GM12864 (cell line): Measurements from ENCODE around the gene USP38.
"Not testable (repeated sequence)": the region's sequence is repeated elsewhere in the genome, so short reads cannot be mapped to it uniquely, and the experiment has no call there.

Experiments used
- DNase-seq: peaks from one replicate; pipeline ENCODE4 v3.0.0-alpha.2; 2011; ENCODE audit warnings: low read depth
- H3K4me3 ChIP-seq: 2 replicates; pipeline ENCODE4 v1.5.1; 2011; ENCODE audit warnings: mild to moderate bottlenecking, low read depth, low read length, control low read depth
- TF ChIP-seq, protein P1 (sequence below): IDR thresholded peaks from 2 replicates; pipeline ENCODE4 v1.5.1; 2011; ENCODE audit warnings: low read depth, mild to moderate bottlenecking, moderate library complexity, low read length, control low read depth, inconsistent platforms; ENCODE audit errors: missing control alignments

USP38 gene

DNA sequence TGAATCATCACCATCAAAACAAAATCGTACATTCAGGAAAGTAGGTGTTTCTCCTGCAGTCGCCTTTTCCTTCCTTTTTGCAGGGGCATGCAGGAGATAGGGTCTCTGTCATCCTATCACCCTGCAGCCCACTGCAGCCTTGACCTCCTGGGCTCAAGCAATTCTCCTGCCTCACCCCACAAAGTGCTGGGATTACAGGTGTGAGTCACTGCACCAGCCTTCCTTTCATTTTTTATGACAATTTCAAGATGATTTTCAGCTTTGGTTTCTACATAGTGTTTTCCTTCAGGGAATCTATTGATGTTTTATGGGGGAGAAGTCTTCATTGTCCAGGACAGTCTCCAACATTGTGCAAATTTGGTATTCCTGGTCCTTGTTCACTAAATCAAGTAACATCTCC, 71.7 kb downstream of the USP38 start:
- TF ChIP-seq, protein P1, sequence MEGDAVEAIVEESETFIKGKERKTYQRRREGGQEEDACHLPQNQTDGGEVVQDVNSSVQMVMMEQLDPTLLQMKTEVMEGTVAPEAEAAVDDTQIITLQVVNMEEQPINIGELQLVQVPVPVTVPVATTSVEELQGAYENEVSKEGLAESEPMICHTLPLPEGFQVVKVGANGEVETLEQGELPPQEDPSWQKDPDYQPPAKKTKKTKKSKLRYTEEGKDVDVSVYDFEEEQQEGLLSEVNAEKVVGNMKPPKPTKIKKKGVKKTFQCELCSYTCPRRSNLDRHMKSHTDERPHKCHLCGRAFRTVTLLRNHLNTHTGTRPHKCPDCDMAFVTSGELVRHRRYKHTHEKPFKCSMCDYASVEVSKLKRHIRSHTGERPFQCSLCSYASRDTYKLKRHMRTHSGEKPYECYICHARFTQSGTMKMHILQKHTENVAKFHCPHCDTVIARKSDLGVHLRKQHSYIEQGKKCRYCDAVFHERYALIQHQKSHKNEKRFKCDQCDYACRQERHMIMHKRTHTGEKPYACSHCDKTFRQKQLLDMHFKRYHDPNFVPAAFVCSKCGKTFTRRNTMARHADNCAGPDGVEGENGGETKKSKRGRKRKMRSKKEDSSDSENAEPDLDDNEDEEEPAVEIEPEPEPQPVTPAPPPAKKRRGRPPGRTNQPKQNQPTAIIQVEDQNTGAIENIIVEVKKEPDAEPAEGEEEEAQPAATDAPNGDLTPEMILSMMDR, result no peak
- H3K4me3 ChIP-seq, result no peak overlapping the region
- no peak for DNase-seq

DNA sequence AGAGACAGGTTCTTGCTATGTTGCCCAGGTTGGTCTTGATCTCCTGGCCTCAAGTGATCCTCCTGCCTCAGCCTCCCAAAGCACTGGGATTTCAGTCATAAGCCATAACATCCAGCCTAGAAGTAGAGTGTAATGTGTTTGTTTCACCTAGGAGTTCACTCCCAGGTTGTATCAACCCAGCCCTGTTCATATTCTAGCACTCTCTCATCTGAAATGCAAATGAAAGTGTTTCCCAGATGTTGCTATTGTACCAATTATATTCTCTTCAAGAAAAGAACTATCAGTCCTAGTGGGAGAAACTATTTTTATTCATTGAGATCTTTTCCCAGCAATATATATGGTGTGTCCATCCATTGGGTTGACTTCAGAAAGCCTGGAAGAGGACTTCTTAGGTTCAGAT, 72.6 kb downstream of the USP38 start:
- no peak overlapping the region for H3K4me3 ChIP-seq
- TF ChIP-seq, protein P1, result no peak
- no peak for DNase-seq

DNA sequence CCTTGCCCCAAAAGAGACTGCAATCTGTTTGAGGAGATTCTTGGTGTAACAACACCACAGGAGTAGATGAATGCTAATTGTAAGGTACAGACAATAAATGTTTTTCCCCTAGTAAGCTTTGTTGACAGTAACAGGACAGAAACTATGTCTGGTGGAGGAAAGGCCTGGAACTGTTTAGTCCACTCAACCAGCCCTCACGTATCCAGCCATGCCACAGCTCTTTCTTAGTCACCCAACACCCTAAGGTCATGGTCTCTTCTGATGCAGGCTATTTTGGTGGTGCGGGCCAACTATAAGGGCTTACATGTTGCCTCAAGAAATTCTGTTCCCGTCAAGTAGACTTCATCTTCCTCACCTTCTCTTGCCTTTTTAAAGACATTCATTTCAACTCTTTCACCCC, 76.0 kb downstream of the USP38 start:
- TF ChIP-seq, protein P1, result no peak
- DNase-seq, result no peak

DNA sequence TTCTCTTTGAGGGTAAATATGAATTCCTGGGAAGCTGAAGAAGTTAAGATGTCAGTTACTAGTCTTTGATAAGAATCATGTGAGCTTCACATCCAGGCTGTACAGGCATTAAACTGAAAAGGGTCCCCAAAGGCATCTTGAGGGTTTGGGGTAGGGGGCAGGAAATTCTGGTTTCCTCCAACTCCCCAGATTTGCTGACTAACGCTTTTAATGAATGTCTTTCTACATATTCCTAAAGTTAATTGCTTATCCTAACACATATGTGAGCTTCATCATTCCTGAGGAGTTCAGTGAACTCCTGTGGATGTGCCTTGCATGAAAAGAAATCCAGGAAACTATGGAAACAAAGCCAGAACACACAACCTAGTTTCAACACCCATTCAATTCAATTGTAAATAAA, 78.1 kb downstream of the USP38 start:
- no peak for DNase-seq
- TF ChIP-seq, protein P1, result no peak
- no peak overlapping the region for H3K4me3 ChIP-seq

More for the DNA sequence above, 76.0 kb downstream of the USP38 start:
- no peak overlapping the region for H3K4me3 ChIP-seq

DNA sequence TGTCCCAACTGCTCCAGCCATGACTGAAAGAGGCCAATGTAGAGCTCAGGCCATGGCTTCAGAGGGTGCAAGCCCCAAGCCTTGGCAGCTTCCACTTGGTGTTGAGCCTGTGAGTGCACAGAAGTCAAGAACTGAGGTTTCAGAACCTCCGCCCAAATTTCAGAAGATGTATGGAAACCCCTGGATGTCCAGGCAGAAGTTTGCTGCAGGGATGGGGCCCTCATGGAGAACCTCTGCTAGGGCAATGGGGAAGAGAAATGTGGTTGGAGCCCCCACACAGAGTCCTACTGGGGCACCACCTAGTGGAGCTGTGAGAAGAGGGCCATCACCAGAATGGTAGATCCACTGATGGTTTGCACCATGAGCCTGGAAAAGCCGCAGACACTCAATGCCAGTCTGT, 83.0 kb downstream of the USP38 start:
- not testable (repeated sequence) for DNase-seq, H3K4me3 ChIP-seq

DNA sequence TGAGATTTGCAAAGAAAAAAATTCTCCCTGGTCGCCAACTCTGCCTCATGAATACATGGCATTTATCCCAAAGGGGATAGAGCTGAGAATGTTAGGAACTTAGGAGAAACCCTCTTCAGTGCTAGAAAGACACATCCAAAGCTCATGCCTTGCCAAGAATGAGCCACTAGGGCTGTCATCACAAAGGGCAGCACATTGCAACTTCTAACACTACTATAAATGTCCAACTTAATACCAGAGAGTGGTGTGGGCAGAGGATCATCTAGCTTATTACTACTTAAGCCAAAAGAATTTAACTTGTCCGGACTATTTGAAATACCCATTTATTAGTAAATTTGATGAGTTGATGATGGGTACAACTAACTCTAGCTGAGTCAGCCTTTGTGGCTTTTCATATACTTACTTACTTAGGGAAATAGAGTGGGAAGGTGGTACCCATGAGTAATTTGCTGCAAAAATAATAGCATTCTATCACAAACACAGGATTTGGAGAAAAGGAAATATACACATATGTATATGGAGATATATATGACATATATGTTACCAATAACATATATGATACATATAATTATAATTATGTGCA, 85.6 kb downstream of the USP38 start:
- TF ChIP-seq, protein P1, result no peak
- no peak for DNase-seq
- H3K4me3 ChIP-seq, result no peak overlapping the region
